Mucosa of descending colon (tissue), 3 donors: Measurements from ENCODE around the gene IDH3G. TPM values are rescaled to one million over a fixed set of nuclear protein-coding genes. Genes with fewer than 3 reads are reported as not detected.

ENCODE experiments used
- ATAC-seq: fragments of 200-7000 bp; cut with Tn5 transposase; one replicate; pipeline ENCODE4 v1.9.1; 2020; ENCODE audit warnings: mild to moderate bottlenecking, moderate library complexity
- DNase-seq, 3 donors: peaks; one replicate each; pipeline ENCODE4 v3.0.0-alpha.2; 2020
- H3K36me3 ChIP-seq: fragments of 200-600 bp; one replicate; pipeline ENCODE4 v1.8.0; 2021; ENCODE audit warnings: low read depth, mild to moderate bottlenecking
- H3K4me1 ChIP-seq: fragments of 200-600 bp; one replicate; pipeline ENCODE4 v1.8.0; 2021; ENCODE audit warnings: low read depth, mild to moderate bottlenecking
- H3K4me3 ChIP-seq: fragments of 200-600 bp; one replicate; pipeline ENCODE4 v1.8.0; 2021; ENCODE audit warnings: mild to moderate bottlenecking
- H3K9me3 ChIP-seq: fragments of 200-600 bp; one replicate; pipeline ENCODE4 v1.8.0; 2021; ENCODE audit warnings: mild to moderate bottlenecking
- intact Hi-C, 2 donors: fragments of 100-400 bp; cut with DNase I in 1 of 2; cut with micrococcal nuclease in 1 of 2; formaldehyde crosslinking; loops; one replicate each; pipeline versions ENCODE4 v1.11.0 to v1.11.1; 2022; cut with DNase I, micrococcal nuclease
- total RNA-seq, 3 donors: library from RNA; stranded (reverse); fragmentation: NEBNext Ultra II Directional in 2 of 3; extraction: Animal tissue kit (Norgen Biotek cat#: 25700) in 2 of 3; gene quantifications; one replicate each; pipeline versions ENCODE4 v1.2.1 to v1.2.4, GENCODE V29; 2021 to 2023
- TF ChIP-seq, protein P1 (sequence below): fragments of 200-600 bp; IDR thresholded peaks from one replicate; pipeline ENCODE4 v1.8.0; 2022; ENCODE audit warnings: antibody characterized with exemption, mild to moderate bottlenecking
- donor health status: DM: no; HTN: no; CAD: no; lungs with moderate emphysema.
- donor health status: DM: no; HTN: no; CAD: no.
- donor health status: DM: no; HTN: yes; CAD: no.

Gene IDH3G
- total RNA-seq, 3 donors from 2014 or later = 57.8 to 89.9 (median 79.3) TPM

DNA sequence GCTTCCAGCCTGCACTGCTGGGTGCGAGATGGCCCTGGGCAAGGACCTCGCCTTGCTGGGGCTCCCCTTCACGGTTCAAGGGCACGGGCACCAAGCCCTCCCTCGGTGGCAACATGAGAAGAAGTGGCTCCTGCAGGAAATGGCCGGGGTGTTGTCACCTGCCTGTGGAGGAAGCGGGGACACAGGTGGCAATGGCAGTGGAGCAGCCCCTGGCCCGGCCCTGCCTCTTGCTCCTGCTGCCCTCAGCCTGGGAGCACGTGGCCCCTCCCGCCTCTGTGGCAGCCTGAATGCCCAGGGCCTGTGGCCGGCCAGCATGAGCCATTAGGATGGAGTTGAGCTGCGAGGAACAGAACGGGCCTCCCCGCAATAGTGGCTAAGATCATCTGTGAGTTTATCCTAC lies 52.7 kb downstream of the IDH3G start:
- Histone ChIP-seq H3K9me3 (no peaks in the 10 kb centered on the region), H3K4me1 (no peaks in the 10 kb centered on the region), H3K36me3 (no peaks in the 10 kb centered on the region), H3K4me3 (no peak overlapping the region)
- TF ChIP-seq, protein P1, sequence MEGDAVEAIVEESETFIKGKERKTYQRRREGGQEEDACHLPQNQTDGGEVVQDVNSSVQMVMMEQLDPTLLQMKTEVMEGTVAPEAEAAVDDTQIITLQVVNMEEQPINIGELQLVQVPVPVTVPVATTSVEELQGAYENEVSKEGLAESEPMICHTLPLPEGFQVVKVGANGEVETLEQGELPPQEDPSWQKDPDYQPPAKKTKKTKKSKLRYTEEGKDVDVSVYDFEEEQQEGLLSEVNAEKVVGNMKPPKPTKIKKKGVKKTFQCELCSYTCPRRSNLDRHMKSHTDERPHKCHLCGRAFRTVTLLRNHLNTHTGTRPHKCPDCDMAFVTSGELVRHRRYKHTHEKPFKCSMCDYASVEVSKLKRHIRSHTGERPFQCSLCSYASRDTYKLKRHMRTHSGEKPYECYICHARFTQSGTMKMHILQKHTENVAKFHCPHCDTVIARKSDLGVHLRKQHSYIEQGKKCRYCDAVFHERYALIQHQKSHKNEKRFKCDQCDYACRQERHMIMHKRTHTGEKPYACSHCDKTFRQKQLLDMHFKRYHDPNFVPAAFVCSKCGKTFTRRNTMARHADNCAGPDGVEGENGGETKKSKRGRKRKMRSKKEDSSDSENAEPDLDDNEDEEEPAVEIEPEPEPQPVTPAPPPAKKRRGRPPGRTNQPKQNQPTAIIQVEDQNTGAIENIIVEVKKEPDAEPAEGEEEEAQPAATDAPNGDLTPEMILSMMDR = no peak
- ATAC-seq = no peak
- intact Hi-C loops = no loop called here
- DNase-seq = no peak

DNA sequence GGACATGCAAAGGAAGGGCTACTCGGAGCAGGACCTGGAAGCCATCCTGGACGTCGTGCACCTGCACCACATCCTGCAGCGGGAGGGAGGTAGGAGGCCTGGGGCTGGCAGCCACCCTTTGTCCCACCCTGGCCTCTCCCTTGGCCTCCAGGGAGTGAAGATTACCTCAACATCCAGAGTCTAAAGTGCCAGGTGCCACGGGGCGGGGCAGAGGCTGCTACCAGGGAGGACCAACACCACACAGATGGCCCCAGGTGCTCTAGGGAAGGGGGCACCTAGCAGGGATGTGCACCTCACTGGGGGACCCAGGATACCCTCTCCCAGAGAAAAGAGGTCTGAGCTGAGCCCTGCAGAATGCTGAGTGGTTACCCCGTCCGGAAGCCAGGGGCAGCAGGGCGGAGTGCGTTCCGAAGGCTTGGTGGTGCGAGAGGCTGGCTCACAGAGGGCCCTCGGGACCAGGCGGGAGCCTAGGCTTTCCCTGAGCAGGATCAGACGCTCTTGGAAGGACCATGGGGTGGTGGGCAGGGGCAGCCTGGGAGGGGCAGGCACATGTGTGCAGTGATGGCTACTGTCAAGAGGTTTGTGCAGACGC lies 53.4 kb downstream of the IDH3G start:
- Histone ChIP-seq H3K4me1 (no peaks in the 10 kb centered on the region), H3K9me3 (no peaks in the 10 kb centered on the region), H3K36me3 (no peaks in the 10 kb centered on the region), H3K4me3 (no peak overlapping the region)
- peak in 2 of 3 donors; percentile 33 to 49 for DNase-seq
- ATAC-seq = peak; percentile 26
- TF ChIP-seq, protein P1 = no peak
- intact Hi-C loops = no loop called here

DNA sequence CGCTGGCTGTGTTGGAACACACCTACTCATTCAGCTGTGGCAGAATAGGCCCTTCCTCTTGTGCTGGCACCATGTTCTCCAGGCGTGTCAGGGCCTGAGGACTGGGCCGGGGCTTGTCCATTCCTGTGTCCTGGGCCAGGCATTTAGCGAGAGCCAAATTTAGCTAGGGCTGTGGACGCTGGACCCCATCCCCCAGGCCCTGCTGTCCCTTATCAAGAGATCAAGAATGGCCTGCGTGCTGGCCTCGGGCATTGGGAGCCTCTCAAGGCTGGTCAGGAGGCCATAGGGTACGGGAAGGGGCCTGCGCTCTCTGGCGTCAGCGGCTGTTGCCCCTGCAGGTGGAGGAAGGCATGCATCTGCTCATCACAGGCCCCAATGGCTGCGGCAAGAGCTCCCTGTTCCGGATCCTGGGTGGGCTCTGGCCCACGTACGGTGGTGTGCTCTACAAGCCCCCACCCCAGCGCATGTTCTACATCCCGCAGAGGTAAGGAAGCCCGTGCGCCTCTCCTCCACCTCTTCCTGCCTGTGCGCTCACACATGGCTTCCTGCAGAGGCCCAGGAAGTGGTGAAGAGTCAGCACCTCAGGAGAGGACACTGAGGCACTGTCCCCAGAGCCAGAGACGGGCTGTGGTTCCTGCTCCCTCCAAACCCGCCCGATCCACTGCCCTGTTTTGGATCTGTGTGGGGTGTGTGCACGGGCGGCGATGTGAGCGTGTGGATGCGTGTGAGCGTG lies 54.3 kb downstream of the IDH3G start:
- H3K9me3 ChIP-seq = no peaks in the 10 kb centered on the region
- ATAC-seq (peak; percentile 48), DNase-seq (no peak)
- H3K36me3 ChIP-seq = no peaks in the 10 kb centered on the region
- intact Hi-C loops = no loop called here
- H3K4me3 ChIP-seq = no peak overlapping the region
- TF ChIP-seq, protein P1 = no peak
- H3K4me1 ChIP-seq = no peaks in the 10 kb centered on the region

DNA sequence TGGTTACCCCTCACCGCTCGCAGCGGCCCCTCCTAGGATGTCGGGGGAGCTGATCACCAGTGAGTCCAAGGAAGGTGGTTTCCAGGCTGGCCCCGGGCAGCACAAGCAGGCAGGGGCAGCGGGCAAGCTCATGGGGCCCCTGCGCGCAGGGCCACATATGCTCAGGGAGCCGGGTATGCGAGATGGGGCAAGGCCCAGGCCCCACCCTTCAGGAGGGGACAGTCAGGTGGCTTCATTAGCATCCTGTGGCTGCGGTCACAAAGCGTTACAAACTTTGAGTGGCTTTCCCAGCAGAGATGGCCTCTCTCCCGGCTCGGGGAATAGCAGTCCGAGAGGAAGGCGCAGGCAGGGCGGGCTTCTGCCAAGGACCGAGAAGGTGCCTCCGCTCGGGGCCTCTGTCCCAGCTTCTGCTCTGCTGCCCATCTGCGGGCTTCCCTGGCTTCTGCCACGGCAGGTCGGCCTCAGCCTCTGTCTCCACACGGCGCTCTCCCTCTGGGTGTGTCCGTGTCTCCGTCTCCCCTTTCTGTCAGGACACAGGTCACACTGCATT lies 56.0 kb downstream of the IDH3G start:
- no peak for ATAC-seq
- no peaks in the 10 kb centered on the region for H3K36me3 ChIP-seq
- H3K4me3 ChIP-seq = no peak overlapping the region
- H3K9me3 ChIP-seq = no peaks in the 10 kb centered on the region
- TF ChIP-seq, protein P1 = no peak
- intact Hi-C loops = no loop called here
- H3K4me1 ChIP-seq = no peaks in the 10 kb centered on the region
- DNase-seq = no peak

DNA sequence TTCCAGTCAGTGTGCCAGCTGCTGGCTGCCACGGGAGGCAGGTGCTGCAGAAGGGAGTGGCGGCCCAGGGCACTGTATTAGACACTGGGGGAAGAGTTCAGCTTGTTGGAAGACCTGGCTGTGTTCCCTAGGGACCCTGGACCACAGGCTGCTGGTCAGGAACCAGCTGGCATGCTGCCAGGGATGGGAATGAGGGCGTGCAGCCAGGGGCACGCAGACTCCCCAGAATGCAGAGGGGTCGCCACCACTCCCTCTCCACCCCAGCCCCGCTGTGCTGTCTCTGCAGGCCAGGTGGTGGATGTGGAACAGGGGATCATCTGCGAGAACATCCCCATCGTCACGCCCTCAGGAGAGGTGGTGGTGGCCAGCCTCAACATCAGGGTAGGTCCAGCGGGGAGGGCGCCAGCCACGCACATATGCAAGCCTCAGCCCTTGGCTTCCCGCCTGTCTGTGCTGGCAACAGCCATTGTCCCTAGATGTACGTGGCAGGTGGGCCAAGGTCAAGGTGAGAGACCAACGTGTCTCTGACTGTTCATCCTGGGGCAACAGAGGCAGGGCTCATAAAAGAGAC lies 57.2 kb downstream of the IDH3G start:
- Histone ChIP-seq H3K4me1 (no peaks in the 10 kb centered on the region), H3K9me3 (no peaks in the 10 kb centered on the region), H3K4me3 (no peak overlapping the region), H3K36me3 (no peaks in the 10 kb centered on the region)
- DNase-seq (no peak), ATAC-seq (no peak)
- intact Hi-C loops = no loop called here
- TF ChIP-seq, protein P1 = no peak
